MCF 10A (cell line): ENCODE measurements around the gene SUSD3. TPM values are rescaled to one million over a fixed set of nuclear protein-coding genes. Genes with fewer than 3 reads are reported as not detected.
"Not testable (repeated sequence)": the region's sequence is repeated elsewhere in the genome, so short reads cannot be mapped to it uniquely, and the experiment has no call there.

Experiments used
- BruUV-seq: library from RNA; stranded (reverse); fragments of 400-500 nt; replicated peaks from 2 replicates; lab custom pipeline; 2021; lab: Mats Ljungman, UMichigan
- CTCF ChIA-PET: fragments of 300-600 bp; sonication (Branson Sonifier 250); formaldehyde crosslinking; extraction: SDS; loops from one replicate; lab custom pipeline; 2021; ENCODE audit warnings: antibody characterized with exemption, inconsistent platforms; lab: Yijun Ruan, JAX
- POLR2A ChIA-PET: fragments of 300-600, 350-650 bp; sonication (Branson Sonifier 250); formaldehyde crosslinking; extraction: SDS; loops from one replicate; lab custom pipeline; 2020; ENCODE audit warnings: antibody characterized with exemption, inconsistent platforms; lab: Yijun Ruan, JAX
- DNase-seq: peaks from one replicate; pipeline ENCODE4 v3.0.0-alpha.2; 2018; ENCODE audit not compliant: unreplicated experiment
- H3K27ac Mint-ChIP-seq: one replicate; pipeline ENCODE4 v1.8.0; 2022; ENCODE audit warnings: mild to moderate bottlenecking, low read depth, mixed read lengths; ENCODE audit not compliant: unreplicated experiment
- H3K27me3 Mint-ChIP-seq: one replicate; pipeline ENCODE4 v1.8.0; 2022; ENCODE audit warnings: mixed read lengths; ENCODE audit not compliant: insufficient read depth, unreplicated experiment
- H3K36me3 Mint-ChIP-seq: one replicate; pipeline ENCODE4 v1.8.0; 2022; ENCODE audit warnings: mild to moderate bottlenecking, moderate library complexity, mixed read lengths; ENCODE audit not compliant: insufficient read depth, unreplicated experiment
- H3K4me1 Mint-ChIP-seq: one replicate; pipeline ENCODE4 v1.8.0; 2022; ENCODE audit warnings: mixed read lengths; ENCODE audit not compliant: insufficient read depth, unreplicated experiment
- H3K4me3 Mint-ChIP-seq: one replicate; pipeline ENCODE4 v1.8.0; 2022; ENCODE audit warnings: mild to moderate bottlenecking, moderate library complexity, mixed read lengths; ENCODE audit not compliant: unreplicated experiment
- H3K9me3 Mint-ChIP-seq: one replicate; pipeline ENCODE4 v1.8.0; 2022; ENCODE audit warnings: mixed read lengths; ENCODE audit not compliant: unreplicated experiment
- intact Hi-C: fragments of 100-400 bp; cut with micrococcal nuclease; formaldehyde crosslinking; loops from 2 replicates; pipeline ENCODE4 v1.14.1; 2022
- total RNA-seq: library from RNA; stranded (reverse); gene quantifications from 2 replicates; pipeline ENCODE4 v1.2.3, GENCODE V29; 2022
- TF ChIP-seq, protein P1 (sequence below): fragments of 200-600 bp; IDR thresholded peaks from one replicate; pipeline ENCODE4 v1.8.0; 2022; ENCODE audit warnings: antibody characterized with exemption, mild to moderate bottlenecking; ENCODE audit not compliant: unreplicated experiment

The SUSD3 gene
- total RNA-seq, 1 experiment from 2014 or later = not detected

DNA sequence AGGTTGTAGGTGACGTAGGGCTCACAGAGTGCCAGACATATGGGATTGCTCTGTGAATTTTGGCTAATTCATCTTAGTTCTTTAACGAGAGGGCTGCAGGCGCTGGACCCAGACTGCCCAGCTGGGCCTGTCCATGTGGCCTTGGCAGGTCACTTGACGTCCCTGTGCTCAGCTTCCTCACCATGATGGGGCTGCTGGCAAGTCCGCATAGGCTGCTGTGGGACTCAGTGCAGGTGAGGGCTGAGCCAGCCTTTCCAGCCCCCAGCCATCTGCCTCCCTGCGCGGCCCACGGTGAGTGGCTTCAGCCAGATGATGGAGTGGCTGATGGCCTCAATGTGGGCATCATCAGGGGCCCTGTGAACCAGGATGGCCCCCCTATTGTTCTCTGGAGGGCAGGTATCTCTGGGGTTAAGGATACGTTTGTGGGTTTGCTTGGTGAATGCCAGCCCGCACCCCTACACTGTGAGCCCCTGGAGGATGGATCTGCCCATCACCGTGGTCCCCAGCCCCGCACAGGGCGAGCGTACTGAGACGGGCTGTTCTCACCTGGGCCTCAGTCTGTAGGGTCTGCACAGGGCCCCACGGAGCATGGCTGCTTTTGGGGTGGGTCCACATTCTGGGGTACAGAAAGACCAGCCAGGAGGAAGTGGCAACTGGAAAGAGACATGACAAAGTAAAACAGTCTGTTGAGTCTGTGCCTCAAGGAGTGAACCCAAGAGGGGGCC, 41.2 kb downstream of the SUSD3 start:
- H3K36me3 Mint-ChIP-seq = peaks cover 10% of the 10 kb centered on the region
- ChIA-PET CTCF (interaction anchor here (0.5 to 3.8 kb wide), 3 partner anchors 10 to 203 kb away, joined by 3 to 35 read pairs (median 3); no protein-coding TSS in a partner anchor), POLR2A (interaction anchor here (0.6 to 4.7 kb wide), 3 partner anchors 9 to 339 kb away, joined by 4 to 37 read pairs (median 10); partner anchors contain the start of gene NINJ1)
- H3K9me3 Mint-ChIP-seq = peaks cover 5% of the 10 kb centered on the region
- TF ChIP-seq, protein P1, sequence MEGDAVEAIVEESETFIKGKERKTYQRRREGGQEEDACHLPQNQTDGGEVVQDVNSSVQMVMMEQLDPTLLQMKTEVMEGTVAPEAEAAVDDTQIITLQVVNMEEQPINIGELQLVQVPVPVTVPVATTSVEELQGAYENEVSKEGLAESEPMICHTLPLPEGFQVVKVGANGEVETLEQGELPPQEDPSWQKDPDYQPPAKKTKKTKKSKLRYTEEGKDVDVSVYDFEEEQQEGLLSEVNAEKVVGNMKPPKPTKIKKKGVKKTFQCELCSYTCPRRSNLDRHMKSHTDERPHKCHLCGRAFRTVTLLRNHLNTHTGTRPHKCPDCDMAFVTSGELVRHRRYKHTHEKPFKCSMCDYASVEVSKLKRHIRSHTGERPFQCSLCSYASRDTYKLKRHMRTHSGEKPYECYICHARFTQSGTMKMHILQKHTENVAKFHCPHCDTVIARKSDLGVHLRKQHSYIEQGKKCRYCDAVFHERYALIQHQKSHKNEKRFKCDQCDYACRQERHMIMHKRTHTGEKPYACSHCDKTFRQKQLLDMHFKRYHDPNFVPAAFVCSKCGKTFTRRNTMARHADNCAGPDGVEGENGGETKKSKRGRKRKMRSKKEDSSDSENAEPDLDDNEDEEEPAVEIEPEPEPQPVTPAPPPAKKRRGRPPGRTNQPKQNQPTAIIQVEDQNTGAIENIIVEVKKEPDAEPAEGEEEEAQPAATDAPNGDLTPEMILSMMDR = no peak
- no peaks in the 10 kb centered on the region for H3K27me3 Mint-ChIP-seq
- no TSS peak for BruUV-seq
- no peak overlapping the region for H3K4me3 Mint-ChIP-seq
- intact Hi-C loops = loop anchor here (5.0 kb wide), 1 partner anchor 33 kb away; the partner anchor contains the start of gene NINJ1
- DNase-seq = no peak
- no peak overlapping the region for H3K27ac Mint-ChIP-seq
- H3K4me1 Mint-ChIP-seq = peaks cover 23% of the 10 kb centered on the region

DNA sequence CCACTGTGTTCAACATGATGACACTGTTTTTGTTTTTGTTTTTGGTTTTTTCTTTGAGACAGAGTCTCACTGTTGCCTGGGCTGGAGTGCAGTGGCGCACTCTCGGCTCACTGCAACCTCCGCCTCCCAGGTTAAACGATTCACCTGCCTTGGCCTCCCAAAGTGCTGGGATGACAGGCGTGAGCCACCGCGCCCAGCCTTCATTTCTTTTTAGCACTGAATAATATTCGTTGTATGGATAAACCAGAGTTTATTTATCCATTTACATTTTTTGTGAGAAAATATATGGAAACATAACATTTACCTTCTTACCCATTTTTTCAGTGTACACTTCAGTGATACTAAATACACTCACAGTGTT, 41.8 kb downstream of the SUSD3 start:
- intact Hi-C loops = no loop called here
- H3K9me3 Mint-ChIP-seq = peaks cover 10% of the 10 kb centered on the region
- no peaks in the 10 kb centered on the region for H3K27me3 Mint-ChIP-seq
- DNase-seq = no peak
- H3K27ac Mint-ChIP-seq = no peak overlapping the region
- no TSS peak for BruUV-seq
- TF ChIP-seq, protein P1 = no peak
- H3K36me3 Mint-ChIP-seq = peaks cover 10% of the 10 kb centered on the region
- peaks cover 23% of the 10 kb centered on the region for H3K4me1 Mint-ChIP-seq
- H3K4me3 Mint-ChIP-seq = no peak overlapping the region
- ChIA-PET CTCF (no interaction called here), POLR2A (no interaction called here)

DNA sequence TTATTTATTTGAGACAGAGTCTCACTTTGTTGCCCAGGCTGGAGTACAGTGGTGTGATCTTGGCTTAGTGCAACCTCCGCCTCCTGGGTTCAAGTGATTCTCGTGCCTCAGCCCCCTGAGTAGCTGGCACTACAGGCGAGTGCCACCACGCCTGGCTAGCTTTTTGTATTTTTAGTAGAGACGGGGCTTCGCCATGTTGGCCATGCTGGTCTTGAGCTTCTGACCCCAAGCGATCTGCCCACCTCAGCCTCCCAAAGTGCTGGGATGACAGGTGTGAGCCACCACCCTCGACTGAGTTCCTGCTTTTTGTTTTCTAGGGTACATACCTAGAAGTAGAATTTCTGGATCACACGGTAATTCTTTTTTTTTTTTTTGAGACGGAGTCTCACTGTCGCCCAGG, 42.6 kb downstream of the SUSD3 start:
- POLR2A ChIA-PET = interaction anchor here (1.0 to 1.5 kb wide), 2 partner anchors 19 to 31 kb away, joined by 4 to 6 read pairs; no protein-coding TSS in a partner anchor

DNA sequence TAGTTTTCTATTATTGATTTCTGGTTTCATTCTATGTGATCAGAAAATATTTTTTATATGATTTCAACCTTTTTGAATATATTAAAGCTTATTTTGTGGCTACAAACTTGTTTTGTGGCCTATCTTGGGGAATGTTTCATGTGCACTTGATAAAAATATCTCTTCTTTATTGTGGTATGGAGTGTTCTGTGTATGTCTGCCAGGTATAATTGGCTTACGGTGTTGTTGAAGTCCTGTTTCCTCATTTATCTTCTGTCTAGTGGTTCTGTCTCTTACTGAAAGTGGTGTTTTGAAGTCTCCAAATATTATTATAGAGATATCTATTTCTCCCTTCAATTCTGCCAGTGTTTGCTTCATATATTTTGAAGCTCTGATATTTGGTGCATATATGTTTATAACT, 47.1 kb downstream of the SUSD3 start:
- TF ChIP-seq, protein P1 = no peak
- CTCF ChIA-PET = interaction anchor here (0.6 to 1.7 kb wide), 3 partner anchors 27 to 131 kb away, joined by 3 to 7 read pairs (median 4); no protein-coding TSS in a partner anchor
- intact Hi-C loops = no loop called here
- H3K27ac Mint-ChIP-seq = no peak overlapping the region
- H3K4me3 Mint-ChIP-seq = no peak overlapping the region
- BruUV-seq = no TSS peak
- peaks cover 10% of the 10 kb centered on the region for H3K9me3 Mint-ChIP-seq
- peaks cover 16% of the 10 kb centered on the region for H3K36me3 Mint-ChIP-seq
- no peaks in the 10 kb centered on the region for H3K27me3 Mint-ChIP-seq
- DNase-seq = no peak
- H3K4me1 Mint-ChIP-seq = peaks cover 6% of the 10 kb centered on the region
- POLR2A ChIA-PET = interaction anchor here (1.1 to 1.5 kb wide), 3 partner anchors 10 to 28 kb away, joined by 3 to 5 read pairs (median 4); no protein-coding TSS in a partner anchor

More for the DNA sequence above, 42.6 kb downstream of the SUSD3 start:
- peaks cover 23% of the 10 kb centered on the region for H3K4me1 Mint-ChIP-seq
- H3K9me3 Mint-ChIP-seq, H3K27me3 Mint-ChIP-seq, H3K4me3 Mint-ChIP-seq, DNase-seq, BruUV-seq, H3K27ac Mint-ChIP-seq, intact Hi-C loops, H3K36me3 Mint-ChIP-seq: not testable (repeated sequence)
- CTCF ChIA-PET = interaction anchor here (0.6 to 1.2 kb wide), 2 partner anchors 144 to 878 kb away, joined by 3 to 4 read pairs; no protein-coding TSS in a partner anchor
